MCF 10A (cell line): ENCODE data around the gene IQSEC1. TPM values are rescaled to one million over a fixed set of nuclear protein-coding genes. Genes with fewer than 3 reads are reported as not detected.

Experiments
- BruUV-seq: library from RNA; stranded (reverse); fragments of 400-500 nt; replicated peaks from 2 replicates; lab custom pipeline; 2021; lab: Mats Ljungman, UMichigan
- CTCF ChIA-PET: fragments of 300-600 bp; sonication (Branson Sonifier 250); formaldehyde crosslinking; extraction: SDS; loops from one replicate; lab custom pipeline; 2021; ENCODE audit warnings: antibody characterized with exemption, inconsistent platforms; lab: Yijun Ruan, JAX
- POLR2A ChIA-PET: fragments of 300-600, 350-650 bp; sonication (Branson Sonifier 250); formaldehyde crosslinking; extraction: SDS; loops from one replicate; lab custom pipeline; 2020; ENCODE audit warnings: antibody characterized with exemption, inconsistent platforms; lab: Yijun Ruan, JAX
- DNase-seq: peaks from one replicate; pipeline ENCODE4 v3.0.0-alpha.2; 2018; ENCODE audit not compliant: unreplicated experiment
- H3K27ac Mint-ChIP-seq: one replicate; pipeline ENCODE4 v1.8.0; 2022; ENCODE audit warnings: mild to moderate bottlenecking, low read depth, mixed read lengths; ENCODE audit not compliant: unreplicated experiment
- H3K27me3 Mint-ChIP-seq: one replicate; pipeline ENCODE4 v1.8.0; 2022; ENCODE audit warnings: mixed read lengths; ENCODE audit not compliant: insufficient read depth, unreplicated experiment
- H3K36me3 Mint-ChIP-seq: one replicate; pipeline ENCODE4 v1.8.0; 2022; ENCODE audit warnings: mild to moderate bottlenecking, moderate library complexity, mixed read lengths; ENCODE audit not compliant: insufficient read depth, unreplicated experiment
- H3K4me1 Mint-ChIP-seq: one replicate; pipeline ENCODE4 v1.8.0; 2022; ENCODE audit warnings: mixed read lengths; ENCODE audit not compliant: insufficient read depth, unreplicated experiment
- H3K4me3 Mint-ChIP-seq: one replicate; pipeline ENCODE4 v1.8.0; 2022; ENCODE audit warnings: mild to moderate bottlenecking, moderate library complexity, mixed read lengths; ENCODE audit not compliant: unreplicated experiment
- H3K9me3 Mint-ChIP-seq: one replicate; pipeline ENCODE4 v1.8.0; 2022; ENCODE audit warnings: mixed read lengths; ENCODE audit not compliant: unreplicated experiment
- intact Hi-C: fragments of 100-400 bp; cut with micrococcal nuclease; formaldehyde crosslinking; loops from 2 replicates; pipeline ENCODE4 v1.14.1; 2022
- total RNA-seq: library from RNA; stranded (reverse); gene quantifications from 2 replicates; pipeline ENCODE4 v1.2.3, GENCODE V29; 2022
- TF ChIP-seq, protein P1 (sequence below): fragments of 200-600 bp; IDR thresholded peaks from one replicate; pipeline ENCODE4 v1.8.0; 2022; ENCODE audit warnings: antibody characterized with exemption, mild to moderate bottlenecking; ENCODE audit not compliant: unreplicated experiment

The IQSEC1 gene
- total RNA-seq, 1 experiment from 2014 or later = 18.7 TPM

DNA sequence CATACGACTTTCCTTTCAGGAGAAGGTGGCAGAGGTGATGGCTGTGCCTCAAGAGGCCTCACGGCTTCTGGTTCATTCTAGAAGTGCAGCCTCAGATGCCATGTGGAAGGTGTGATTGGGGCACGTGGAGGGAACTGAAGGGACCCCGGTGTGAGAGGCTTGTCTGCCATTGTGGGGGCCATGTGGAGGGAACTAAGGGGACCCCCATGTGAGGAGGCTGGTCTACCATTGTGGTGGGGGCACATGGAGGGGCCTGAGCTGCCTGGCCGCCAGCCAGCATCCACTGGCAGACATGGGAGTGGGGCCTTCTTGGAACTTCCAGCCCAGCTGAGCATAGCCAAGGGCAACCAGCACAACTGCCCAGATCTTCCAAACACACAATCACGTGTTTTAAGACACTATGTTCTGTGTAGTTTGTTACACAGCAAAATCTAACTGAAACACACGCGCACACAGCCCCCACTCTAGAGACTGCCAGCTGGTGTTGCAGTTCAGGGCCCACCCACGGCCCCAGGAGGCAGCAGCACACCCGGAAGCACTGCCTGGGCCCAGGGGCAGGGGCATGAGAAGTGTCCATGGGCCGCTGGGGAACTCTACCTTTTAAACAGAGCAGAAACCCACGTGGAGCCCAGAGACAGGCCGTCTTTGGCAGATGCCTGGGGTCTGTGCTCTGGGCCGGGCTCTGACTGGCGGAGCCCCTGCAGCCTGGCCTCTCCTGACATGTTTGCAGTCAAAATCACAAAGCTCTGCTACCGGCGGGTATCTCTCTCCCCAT is 66.8 kb downstream of the IQSEC1 start:
- Mint-ChIP-seq H3K9me3 (no peaks in the 10 kb centered on the region), H3K4me1 (no peaks in the 10 kb centered on the region), H3K36me3 (no peaks in the 10 kb centered on the region), H3K4me3 (no peak overlapping the region), H3K27ac (no peak overlapping the region), H3K27me3 (peaks cover 29% of the 10 kb centered on the region)
- DNase-seq = no peak
- BruUV-seq = no TSS peak
- CTCF ChIA-PET = interaction anchor here (0.5 to 2.3 kb wide), 3 partner anchors 11 to 93 kb away, joined by 4 to 13 read pairs (median 4); no protein-coding TSS in a partner anchor
- intact Hi-C loops = no loop called here
- POLR2A ChIA-PET = no interaction called here
- TF ChIP-seq, protein P1, sequence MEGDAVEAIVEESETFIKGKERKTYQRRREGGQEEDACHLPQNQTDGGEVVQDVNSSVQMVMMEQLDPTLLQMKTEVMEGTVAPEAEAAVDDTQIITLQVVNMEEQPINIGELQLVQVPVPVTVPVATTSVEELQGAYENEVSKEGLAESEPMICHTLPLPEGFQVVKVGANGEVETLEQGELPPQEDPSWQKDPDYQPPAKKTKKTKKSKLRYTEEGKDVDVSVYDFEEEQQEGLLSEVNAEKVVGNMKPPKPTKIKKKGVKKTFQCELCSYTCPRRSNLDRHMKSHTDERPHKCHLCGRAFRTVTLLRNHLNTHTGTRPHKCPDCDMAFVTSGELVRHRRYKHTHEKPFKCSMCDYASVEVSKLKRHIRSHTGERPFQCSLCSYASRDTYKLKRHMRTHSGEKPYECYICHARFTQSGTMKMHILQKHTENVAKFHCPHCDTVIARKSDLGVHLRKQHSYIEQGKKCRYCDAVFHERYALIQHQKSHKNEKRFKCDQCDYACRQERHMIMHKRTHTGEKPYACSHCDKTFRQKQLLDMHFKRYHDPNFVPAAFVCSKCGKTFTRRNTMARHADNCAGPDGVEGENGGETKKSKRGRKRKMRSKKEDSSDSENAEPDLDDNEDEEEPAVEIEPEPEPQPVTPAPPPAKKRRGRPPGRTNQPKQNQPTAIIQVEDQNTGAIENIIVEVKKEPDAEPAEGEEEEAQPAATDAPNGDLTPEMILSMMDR = no peak

- TF ChIP-seq, protein P1 = no peak
- POLR2A ChIA-PET = interaction anchor here (0.7 kb wide), 1 partner anchor 10 kb away, joined by 3 read pairs; no protein-coding TSS in a partner anchor
- no peaks in the 10 kb centered on the region for H3K4me1 Mint-ChIP-seq
- DNase-seq = no peak
- no peak overlapping the region for H3K4me3 Mint-ChIP-seq
- BruUV-seq = no TSS peak
- H3K36me3 Mint-ChIP-seq = no peaks in the 10 kb centered on the region
- CTCF ChIA-PET = interaction anchor here (2.3 kb wide), 1 partner anchor 10 kb away, joined by 13 read pairs; no protein-coding TSS in a partner anchor
- H3K27ac Mint-ChIP-seq = no peak overlapping the region
- H3K27me3 Mint-ChIP-seq = peaks cover 29% of the 10 kb centered on the region
- intact Hi-C loops = no loop called here
- H3K9me3 Mint-ChIP-seq = no peaks in the 10 kb centered on the region
Observed at GRCh38 chr3:13005301-13005700, 67.9 kb downstream of the IQSEC1 start.

DNA sequence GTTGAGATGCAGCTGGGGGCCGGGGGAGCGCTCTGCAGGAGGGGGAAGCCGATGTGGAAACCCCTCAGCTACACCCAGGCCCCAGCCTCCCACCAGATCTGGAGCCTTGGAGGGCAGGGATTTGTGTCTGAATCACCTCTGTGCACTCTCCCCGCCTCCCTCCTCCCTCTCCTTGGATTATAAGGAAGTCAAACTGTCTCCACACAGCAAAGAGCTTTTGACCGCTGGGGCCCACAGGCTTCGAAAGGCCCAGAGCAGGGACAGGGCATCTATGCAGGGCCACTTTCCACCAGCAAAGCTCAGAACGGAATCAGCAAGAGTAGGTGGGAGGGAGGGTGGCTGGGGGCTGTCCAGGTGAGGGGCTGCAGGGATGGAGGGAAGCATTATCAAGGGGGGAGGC is 68.9 kb downstream of the IQSEC1 start:
- Mint-ChIP-seq H3K36me3 (no peaks in the 10 kb centered on the region), H3K9me3 (no peaks in the 10 kb centered on the region), H3K4me1 (no peaks in the 10 kb centered on the region), H3K4me3 (no peak overlapping the region), H3K27ac (no peak overlapping the region), H3K27me3 (peaks cover 29% of the 10 kb centered on the region)
- ChIA-PET POLR2A (interaction anchor here (0.6 kb wide), 1 partner anchor 21 kb away, joined by 3 read pairs; no protein-coding TSS in a partner anchor), CTCF (interaction anchor here (0.6 to 2.3 kb wide), 3 partner anchors 9 to 98 kb away, joined by 3 to 13 read pairs (median 3); no protein-coding TSS in a partner anchor)
- intact Hi-C loops = no loop called here
- no peak for DNase-seq
- TF ChIP-seq, protein P1 = no peak
- no TSS peak for BruUV-seq

DNA sequence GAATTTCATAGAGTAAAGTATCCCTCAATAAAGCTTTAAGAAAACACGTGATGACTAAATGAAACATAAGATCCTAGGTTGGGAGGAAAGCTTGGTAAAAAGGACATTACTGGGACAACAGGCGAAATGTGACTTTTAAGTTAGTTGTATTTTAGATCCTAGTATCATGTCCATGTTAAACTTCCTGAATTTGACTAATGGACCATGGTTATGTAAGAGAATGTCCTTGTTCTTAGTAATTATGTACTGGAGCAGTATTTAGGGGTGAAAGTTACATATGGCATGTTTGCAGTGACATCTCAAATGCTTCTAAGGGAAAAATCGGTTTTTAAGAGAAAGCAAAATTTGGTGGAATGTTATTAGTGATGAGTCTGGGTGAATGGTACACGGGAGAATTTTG is 69.6 kb downstream of the IQSEC1 start:
- BruUV-seq = no TSS peak
- Mint-ChIP-seq H3K27me3 (peaks cover 29% of the 10 kb centered on the region), H3K4me3 (no peak overlapping the region), H3K4me1 (no peaks in the 10 kb centered on the region), H3K9me3 (no peaks in the 10 kb centered on the region), H3K27ac (no peak overlapping the region), H3K36me3 (no peaks in the 10 kb centered on the region)
- no peak for DNase-seq
- ChIA-PET CTCF (interaction anchor here (1.2 kb wide), 1 partner anchor 29 kb away, joined by 3 read pairs; no protein-coding TSS in a partner anchor), POLR2A (no interaction called here)
- TF ChIP-seq, protein P1 = no peak
- intact Hi-C loops = no loop called here
